NOMO-1 treated with DMSO at 0.1 percent for 48 hours (cell line): ENCODE measurements around the gene KRT17.
"Not testable (repeated sequence)": the region's sequence is repeated elsewhere in the genome, so short reads cannot be mapped to it uniquely, and the experiment has no call there.

Source experiments
- DNase-seq: peaks from one replicate; lab custom pipeline; 2025; ENCODE audit not compliant: unreplicated experiment; lab: John Stamatoyannopoulos, UW

KRT17 gene

GRCh38 chr17:41621435-41621817 lies 2.9 kb downstream of the KRT17 start:
- not testable (repeated sequence) for DNase-seq

DNA sequence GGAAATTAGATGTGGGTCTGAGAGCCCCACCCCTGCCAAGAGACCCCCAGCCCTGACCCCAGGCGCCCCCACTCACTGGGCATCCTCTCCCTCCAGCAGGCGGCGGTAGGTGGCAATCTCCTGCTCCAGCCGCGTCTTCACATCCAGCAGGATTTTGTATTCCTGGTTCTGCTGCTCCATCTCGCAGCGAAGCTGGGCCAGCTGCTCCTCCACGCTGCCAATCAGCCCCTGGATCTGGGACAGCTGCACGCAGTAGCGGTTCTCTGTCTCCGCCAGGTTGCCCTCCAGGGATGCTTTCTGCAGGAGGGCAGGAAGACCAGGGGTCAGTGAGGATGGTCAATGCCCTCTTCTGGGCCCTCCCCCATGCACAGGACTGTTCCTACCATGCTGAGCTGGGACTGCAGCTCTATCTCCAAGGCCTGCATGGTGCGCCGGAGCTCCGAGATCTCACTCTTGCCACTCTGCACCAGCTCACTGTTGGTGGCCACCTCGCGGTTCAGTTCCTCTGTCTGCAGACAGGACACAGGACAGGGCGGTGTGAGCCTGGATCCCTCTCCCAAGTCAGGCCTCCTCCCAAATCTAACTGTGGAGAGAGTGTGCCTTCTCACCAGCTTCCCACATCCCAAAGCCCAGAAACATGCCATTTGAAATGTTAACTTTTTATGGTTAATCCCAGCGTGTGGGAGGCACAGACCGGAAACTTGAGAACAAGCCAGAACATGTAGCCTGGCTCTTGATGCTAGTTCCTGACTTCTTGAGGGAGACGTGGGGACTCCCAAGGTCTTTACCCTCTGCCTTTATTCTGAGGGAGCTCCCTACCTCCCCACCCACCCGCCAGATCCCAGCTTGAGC lies 3.6 kb downstream of the KRT17 start:
- DNase-seq: no peak

DNA sequence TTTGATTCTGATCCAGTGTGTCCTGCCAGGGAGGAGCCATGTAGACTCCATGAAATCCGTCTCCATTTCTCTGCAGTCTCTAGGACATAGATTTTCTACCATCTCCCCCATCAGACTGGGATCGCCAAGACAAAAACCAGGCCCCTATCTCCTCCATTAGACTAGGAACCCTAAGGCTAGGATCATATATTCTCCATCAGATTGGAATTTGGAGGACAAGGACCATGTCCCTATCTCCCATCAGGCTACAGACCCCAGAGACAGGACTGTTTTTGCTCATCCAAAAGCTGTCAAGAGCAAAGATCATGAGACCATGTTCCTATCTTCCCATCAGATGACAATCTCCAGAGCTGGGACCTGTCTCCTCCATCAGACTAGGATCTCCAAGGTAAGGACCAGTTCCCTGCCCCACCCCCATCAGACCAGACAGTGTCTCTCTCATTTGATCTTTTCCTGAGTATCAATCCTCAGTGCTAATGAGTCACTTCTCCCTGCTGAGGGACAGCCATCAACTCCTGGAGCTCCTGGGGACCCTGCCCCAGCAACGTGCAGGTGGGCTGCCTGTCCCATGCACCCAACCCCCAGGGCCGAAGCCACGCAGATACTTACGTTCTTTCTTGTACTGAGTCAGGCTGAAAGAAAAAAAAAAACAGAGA lies 4.3 kb downstream of the KRT17 start:
- not testable (repeated sequence) for DNase-seq

GRCh38 chr17:41619036-41619926 lies 5.1 kb downstream of the KRT17 start:
- no peak for DNase-seq

DNA sequence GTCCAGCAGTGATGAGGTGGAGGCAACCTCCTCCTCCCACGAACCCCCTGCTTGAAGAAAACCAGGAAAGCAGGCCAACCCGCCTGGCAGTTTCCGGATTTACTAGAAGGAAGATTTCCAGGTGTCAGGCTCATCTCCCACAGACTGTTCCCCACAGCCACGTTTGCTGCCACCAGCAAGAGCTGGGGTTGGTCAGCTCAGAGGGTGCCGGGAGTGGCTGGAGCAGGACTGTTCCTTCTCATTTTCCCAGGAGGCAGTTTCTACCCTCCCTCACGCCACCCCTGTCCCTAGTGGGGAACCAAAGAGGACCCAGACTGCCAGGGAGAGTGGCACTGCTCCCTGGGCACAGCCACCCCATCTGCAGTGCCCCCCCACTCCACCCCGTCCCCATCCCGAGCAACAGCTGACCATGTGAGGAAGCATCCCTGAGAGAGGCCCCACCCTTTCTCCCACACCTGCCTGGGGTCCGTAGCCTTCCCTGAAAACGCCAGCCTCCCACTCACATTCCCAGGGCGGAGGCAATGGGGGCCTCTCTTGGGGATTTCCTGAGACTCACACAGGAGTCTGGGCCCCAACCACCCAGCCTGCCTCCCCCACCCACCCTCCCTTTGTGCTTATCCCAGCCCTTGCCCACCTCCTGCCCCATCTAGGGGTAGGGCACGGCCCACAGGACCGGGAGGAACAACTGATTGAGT lies 5.9 kb downstream of the KRT17 start:
- no peak for DNase-seq

GRCh38 chr17:41617698-41618097 lies 6.7 kb downstream of the KRT17 start:
- no peak for DNase-seq

GRCh38 chr17:41617136-41617535 lies 7.2 kb downstream of the KRT17 start:
- DNase-seq: no peak

DNA sequence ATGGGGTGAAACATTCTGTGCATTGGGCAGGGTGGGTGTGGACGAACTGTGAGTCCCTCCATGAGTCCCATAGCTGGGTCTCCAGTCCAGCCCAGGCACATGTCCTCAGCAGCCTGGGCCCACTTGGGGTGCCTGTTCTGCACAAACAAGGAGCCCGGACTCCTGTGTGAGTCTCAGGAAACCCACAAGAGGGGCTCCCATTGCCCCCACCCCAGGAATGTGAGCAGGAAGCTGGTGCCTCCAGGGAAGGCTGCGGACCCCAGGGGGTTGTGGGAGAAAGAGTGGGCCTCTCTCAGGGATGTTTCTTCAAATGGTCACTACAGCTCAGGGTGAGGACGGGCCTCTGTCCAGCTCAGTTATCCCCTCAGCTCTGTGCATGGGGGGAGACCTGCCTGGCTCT lies 7.9 kb downstream of the KRT17 start:
- DNase-seq: not testable (repeated sequence)

GRCh38 chr17:41615454-41615853 lies 8.9 kb downstream of the KRT17 start:
- DNase-seq: no peak

- not testable (repeated sequence) for DNase-seq
Observed at GRCh38 chr17:41614767-41615166, 9.6 kb downstream of the KRT17 start.

GRCh38 chr17:41614098-41614497 lies 10.3 kb downstream of the KRT17 start:
- no peak for DNase-seq

DNA sequence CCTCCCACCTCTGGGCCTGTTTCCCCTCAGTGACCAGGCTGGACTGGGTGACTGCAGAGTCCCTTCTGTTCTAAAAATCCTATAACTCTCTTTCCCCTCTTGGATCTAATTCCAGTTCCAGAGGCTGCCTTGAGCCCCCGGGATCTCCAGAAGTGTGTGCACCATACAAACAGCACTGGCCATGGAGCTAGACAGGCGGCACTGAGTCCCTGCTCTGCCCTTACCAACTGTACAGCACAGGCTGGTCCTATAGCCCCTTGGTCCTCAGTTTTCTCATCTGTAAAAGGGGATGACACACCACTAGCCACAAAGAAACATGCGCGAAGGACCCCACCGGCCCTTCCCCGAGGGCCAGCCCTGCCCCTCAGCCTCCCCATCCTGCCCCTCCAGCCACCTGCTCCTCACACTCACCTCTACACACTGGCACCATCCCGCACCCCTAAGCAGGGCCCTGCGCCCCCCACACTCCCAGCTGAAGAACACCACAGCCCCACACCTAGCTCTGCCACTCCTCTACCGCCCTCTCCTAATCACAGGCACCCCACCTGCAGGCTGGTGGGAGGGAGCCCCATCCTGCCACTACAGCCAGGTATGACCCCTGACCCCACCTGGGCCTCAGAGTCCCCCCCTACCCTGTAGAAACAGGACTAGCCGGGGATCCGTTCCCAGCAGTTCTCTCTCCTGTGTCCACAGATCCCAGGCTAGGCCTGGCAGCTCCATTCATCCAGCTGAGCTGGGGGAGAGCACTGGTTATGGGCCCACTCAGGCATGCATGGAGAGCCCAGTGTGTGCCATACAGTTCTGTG lies 10.9 kb downstream of the KRT17 start:
- DNase-seq: no peak

DNA sequence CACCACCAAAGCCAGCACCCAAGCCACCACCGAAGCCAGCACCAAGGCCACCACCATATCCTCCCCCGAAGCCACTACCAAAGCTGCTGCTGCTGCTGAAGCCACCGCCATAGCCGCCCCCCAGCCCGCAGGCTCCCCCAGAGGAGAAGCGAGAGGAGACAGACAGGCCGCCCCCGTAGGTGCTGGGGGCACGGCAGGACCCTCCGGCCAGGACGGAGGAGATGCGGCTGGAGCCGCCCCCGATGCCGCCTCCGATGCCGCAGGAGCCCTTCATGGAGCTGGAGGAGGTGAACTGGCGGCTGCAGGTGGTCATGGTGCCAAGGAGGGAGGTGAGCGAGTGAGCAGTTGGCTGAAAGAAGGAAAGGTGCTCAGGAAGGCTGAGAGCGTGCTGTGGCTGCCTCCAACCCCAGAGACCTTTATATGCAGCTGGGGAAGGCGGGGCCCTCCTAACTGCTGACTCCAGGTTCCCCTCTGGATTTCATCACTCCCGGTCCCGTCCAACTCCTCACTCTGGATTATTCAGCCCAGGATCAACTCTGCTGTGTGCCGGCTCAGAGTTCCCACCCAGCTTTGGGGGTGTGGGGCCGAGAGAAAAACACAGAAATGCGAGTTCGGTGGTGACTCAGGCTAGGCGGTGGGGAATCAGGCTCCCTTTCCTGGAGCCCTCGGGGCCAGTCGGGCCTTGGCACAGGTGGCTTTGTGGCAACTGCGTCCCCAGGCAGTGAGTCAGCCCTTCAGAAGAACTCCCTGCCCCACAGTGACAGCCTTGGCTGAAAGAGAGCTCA lies 11.8 kb downstream of the KRT17 start, which contains the start of gene KRT16:
KRT16 (minus strand) TSS at position 392 of the 785 bp plus-strand sequence; CDS start at position 313, 79 bp downstream.
- DNase-seq: not testable (repeated sequence)

DNA sequence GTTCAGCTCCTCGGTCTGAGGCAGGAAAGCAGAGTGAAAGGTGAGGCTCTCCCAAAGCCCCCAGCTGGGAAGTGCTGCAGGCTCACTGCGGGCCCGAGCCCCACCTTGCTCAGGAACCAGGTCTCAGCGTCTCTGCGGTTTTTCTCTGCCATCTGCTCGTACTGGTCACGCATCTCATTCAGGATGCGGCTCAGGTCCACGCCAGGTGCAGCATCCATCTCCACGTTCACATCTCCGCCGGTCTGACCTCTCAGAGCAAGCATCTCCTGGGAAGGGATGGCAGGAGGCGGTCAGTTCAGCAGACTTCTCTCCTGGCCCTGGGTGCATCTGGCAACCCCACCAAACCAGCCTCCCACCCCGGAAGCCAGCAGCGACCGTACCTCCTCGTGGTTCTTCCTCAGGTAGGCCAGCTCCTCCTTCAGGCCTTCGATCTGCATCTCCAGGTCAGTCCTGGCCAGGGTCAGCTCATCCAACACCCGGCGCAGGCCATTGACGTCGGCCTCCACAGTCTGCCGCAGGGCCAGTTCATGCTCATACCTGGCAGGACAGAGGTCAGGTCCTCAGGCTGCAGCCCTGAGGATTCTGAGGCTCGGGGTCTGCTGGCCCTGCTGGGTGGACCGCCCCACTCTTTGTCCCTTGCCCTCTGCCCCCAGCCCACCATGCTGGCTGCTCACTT lies 13.3 kb downstream of the KRT17 start:
- no peak for DNase-seq

GRCh38 chr17:41610061-41610517 lies 14.3 kb downstream of the KRT17 start:
- DNase-seq: not testable (repeated sequence)

- not testable (repeated sequence) for DNase-seq
Observed at GRCh38 chr17:41606930-41607329, 17.4 kb downstream of the KRT17 start.

GRCh38 chr17:41602524-41602923 lies 21.9 kb downstream of the KRT17 start:
- no peak for DNase-seq

DNA sequence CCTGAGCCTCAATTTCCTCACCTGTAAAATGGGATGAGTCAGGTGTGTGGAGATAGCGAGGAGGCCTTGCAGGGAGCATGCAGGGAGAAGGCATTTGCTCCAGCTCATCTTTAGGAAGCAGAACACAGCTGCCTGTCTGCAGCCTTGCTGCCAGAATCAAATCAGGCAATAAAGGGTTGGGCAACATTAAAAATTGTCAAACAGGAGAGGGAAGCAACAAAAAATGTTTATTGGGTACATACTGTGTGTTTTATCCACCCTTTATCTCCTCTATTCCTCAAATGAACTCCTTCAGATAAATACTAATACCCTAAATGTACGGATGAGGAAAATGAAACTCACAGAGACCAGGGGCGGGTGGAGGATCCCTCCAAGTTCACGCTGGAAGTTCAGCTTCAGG lies 24.1 kb downstream of the KRT17 start:
- DNase-seq: no peak
